ENCODE measurements around the gene SPHKAP.

The SPHKAP gene

DNA sequence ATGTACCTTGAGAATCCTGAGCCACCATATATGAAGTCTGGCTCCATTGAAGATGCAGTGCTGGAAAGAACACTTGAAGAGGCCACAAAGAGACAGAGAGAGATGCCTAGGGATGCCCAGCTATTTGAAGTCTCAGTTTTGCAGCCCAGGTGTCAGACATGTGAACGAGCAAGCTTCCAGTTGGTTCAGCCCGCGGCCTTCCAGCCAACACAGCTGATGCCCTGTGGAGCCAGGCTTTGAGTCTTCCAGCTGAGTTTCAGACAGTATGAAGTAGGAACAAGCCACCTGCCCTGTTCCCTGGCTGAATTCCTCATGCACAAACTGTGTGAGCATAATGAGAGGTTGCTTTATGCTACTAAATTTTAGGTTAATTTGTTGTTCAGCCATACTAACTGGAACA is 108.8 kb downstream of the SPHKAP start:
- Histone ChIP-seq H3K27ac (ENCODE audit: low read length) (no peak overlapping the region), H3K4me1 (ENCODE audit: insufficient read depth, low read length) (no peaks in the 10 kb centered on the region), H4K20me1 (ENCODE audit: insufficient read depth, low read length) (no peaks in the 10 kb centered on the region), H3K4me3 (ENCODE audit: low read depth in 1 of 2, low read length in 2 of 2) (no peak overlapping the region), H3K4me2 (ENCODE audit: insufficient read depth, low read length) (no peak overlapping the region), H2AFZ (ENCODE audit: low read depth, low read length) (no peak overlapping the region), H3K9me3 (ENCODE audit: insufficient read depth, low read length, severe bottlenecking) (no peaks in the 10 kb centered on the region), H3K36me3 (ENCODE audit: insufficient read depth, low read length) (no peaks in the 10 kb centered on the region), H3K79me2 (ENCODE audit: insufficient read depth, low read length) (no peaks in the 10 kb centered on the region), H3K9ac (ENCODE audit: low read depth, low read length) (no peak overlapping the region), H3K27me3 (ENCODE audit: insufficient read depth, low read length, poor library complexity) (no peaks in the 10 kb centered on the region)
- DNase-seq (no peak), ATAC-seq (ENCODE audit: insufficient read depth, low read depth) (no peak)
- TF ChIP-seq, protein P1, sequence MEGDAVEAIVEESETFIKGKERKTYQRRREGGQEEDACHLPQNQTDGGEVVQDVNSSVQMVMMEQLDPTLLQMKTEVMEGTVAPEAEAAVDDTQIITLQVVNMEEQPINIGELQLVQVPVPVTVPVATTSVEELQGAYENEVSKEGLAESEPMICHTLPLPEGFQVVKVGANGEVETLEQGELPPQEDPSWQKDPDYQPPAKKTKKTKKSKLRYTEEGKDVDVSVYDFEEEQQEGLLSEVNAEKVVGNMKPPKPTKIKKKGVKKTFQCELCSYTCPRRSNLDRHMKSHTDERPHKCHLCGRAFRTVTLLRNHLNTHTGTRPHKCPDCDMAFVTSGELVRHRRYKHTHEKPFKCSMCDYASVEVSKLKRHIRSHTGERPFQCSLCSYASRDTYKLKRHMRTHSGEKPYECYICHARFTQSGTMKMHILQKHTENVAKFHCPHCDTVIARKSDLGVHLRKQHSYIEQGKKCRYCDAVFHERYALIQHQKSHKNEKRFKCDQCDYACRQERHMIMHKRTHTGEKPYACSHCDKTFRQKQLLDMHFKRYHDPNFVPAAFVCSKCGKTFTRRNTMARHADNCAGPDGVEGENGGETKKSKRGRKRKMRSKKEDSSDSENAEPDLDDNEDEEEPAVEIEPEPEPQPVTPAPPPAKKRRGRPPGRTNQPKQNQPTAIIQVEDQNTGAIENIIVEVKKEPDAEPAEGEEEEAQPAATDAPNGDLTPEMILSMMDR (IDR thresholded peaks at IDR 0.05; ENCODE audit: borderline replicate concordance, extremely low read depth, low read length, poor library complexity, severe bottlenecking): no peak
- no peak for TF ChIP-seq EZH2 (IDR thresholded peaks at IDR 0.05; ENCODE audit: borderline replicate concordance, low read depth, low read length, severe bottlenecking)

DNA sequence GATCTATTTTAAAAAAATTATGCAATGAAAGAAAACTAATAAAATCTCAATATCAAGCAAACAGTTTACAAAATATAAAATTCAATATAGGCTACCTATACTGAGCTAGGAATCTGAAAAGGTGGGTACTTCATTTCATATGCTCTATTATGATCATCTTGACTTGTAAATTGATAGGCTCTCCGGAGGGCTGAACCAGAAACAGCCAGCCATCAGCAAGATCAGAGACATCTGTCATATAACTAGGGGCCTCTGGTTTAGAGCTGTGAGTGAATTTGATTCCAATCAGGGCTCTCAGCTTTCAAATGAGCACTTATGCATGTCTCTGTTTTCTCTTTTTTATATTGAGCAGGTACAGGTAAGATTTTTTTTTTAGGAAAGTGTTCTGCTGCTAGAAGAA is 114.2 kb downstream of the SPHKAP start:
- no peak overlapping the region for H3K27ac ChIP-seq (ENCODE audit: low read length)
- no peak overlapping the region for H3K4me2 ChIP-seq (ENCODE audit: insufficient read depth, low read length)
- H3K79me2 ChIP-seq (ENCODE audit: insufficient read depth, low read length): no peaks in the 10 kb centered on the region
- H3K27me3 ChIP-seq (ENCODE audit: insufficient read depth, low read length, poor library complexity): no peaks in the 10 kb centered on the region
- H3K4me3 ChIP-seq (ENCODE audit: low read depth in 1 of 2, low read length in 2 of 2): no peak overlapping the region
- ATAC-seq (ENCODE audit: insufficient read depth, low read depth) (no peak), DNase-seq (no peak)
- H4K20me1 ChIP-seq (ENCODE audit: insufficient read depth, low read length): no peaks in the 10 kb centered on the region
- no peaks in the 10 kb centered on the region for H3K4me1 ChIP-seq (ENCODE audit: insufficient read depth, low read length)
- no peak overlapping the region for H3K9ac ChIP-seq (ENCODE audit: low read depth, low read length)
- no peak overlapping the region for H2AFZ ChIP-seq (ENCODE audit: low read depth, low read length)
- no peaks in the 10 kb centered on the region for H3K9me3 ChIP-seq (ENCODE audit: insufficient read depth, low read length, severe bottlenecking)
- TF ChIP-seq, protein P1 (IDR thresholded peaks at IDR 0.05; ENCODE audit: borderline replicate concordance, extremely low read depth, low read length, poor library complexity, severe bottlenecking): no peak
- no peak for TF ChIP-seq EZH2 (IDR thresholded peaks at IDR 0.05; ENCODE audit: borderline replicate concordance, low read depth, low read length, severe bottlenecking)
- no peaks in the 10 kb centered on the region for H3K36me3 ChIP-seq (ENCODE audit: insufficient read depth, low read length)

DNA sequence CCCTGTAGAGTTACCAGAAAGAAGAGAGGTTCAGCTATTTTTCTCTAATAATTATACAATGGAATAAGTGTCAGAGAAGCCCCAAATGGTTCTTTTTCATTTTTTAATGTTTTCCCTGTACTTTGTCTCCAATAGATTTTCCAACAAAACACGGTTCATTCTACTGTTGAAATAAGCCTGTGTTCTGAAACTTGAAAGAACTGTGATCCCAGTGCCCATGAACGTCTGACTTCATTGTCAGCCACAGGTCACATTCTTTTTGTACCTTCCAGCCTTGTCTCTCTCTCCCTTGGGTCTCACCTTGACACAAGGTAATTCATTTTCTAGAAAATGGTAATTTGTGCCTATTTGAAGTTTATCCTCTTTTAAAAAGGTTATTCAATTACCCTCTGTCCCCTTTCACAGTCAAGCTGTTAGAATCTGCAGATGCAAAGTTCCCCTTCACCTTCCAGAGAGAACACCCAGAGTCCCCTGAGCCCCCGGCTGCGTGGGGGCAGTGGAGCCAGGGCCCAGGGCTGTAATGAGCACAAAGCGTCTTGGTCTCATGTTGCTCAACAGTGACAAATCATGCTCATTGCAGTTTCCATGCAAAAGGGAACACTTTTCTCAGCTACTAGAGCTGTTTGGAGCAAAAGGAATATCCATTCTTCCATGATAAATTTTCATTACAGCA is 115.2 kb downstream of the SPHKAP start:
- H3K4me1 ChIP-seq (ENCODE audit: insufficient read depth, low read length): no peaks in the 10 kb centered on the region
- no peaks in the 10 kb centered on the region for H3K36me3 ChIP-seq (ENCODE audit: insufficient read depth, low read length)
- TF ChIP-seq EZH2 (IDR thresholded peaks at IDR 0.05; ENCODE audit: borderline replicate concordance, low read depth, low read length, severe bottlenecking): no peak
- TF ChIP-seq, protein P1 (IDR thresholded peaks at IDR 0.05; ENCODE audit: borderline replicate concordance, extremely low read depth, low read length, poor library complexity, severe bottlenecking): no peak
- H4K20me1 ChIP-seq (ENCODE audit: insufficient read depth, low read length): no peaks in the 10 kb centered on the region
- H3K79me2 ChIP-seq (ENCODE audit: insufficient read depth, low read length): no peaks in the 10 kb centered on the region
- H3K4me2 ChIP-seq (ENCODE audit: insufficient read depth, low read length): no peak overlapping the region
- H3K27ac ChIP-seq (ENCODE audit: low read length): no peak overlapping the region
- H3K9me3 ChIP-seq (ENCODE audit: insufficient read depth, low read length, severe bottlenecking): no peaks in the 10 kb centered on the region
- no peak for DNase-seq
- no peak overlapping the region for H3K4me3 ChIP-seq (ENCODE audit: low read depth in 1 of 2, low read length in 2 of 2)
- no peak for ATAC-seq (ENCODE audit: insufficient read depth, low read depth)
- H3K9ac ChIP-seq (ENCODE audit: low read depth, low read length): no peak overlapping the region
- H2AFZ ChIP-seq (ENCODE audit: low read depth, low read length): no peak overlapping the region
- no peaks in the 10 kb centered on the region for H3K27me3 ChIP-seq (ENCODE audit: insufficient read depth, low read length, poor library complexity)
